Panc1 (cell line): ENCODE results near the gene SLC25A42.

ENCODE experiments used
- CTCF ChIP-seq: fragments of 450-650 bp; IDR thresholded peaks from 2 replicates; pipeline ENCODE4 v1.5.1; 2017; ENCODE audit warnings: mild to moderate bottlenecking
- POLR2AphosphoS5 ChIP-seq: IDR thresholded peaks from 2 replicates; pipeline ENCODE4 v1.6.1; 2012; ENCODE audit warnings: mild to moderate bottlenecking, low read depth, low read length, moderate library complexity
- REST ChIP-seq, 2 experiments: IDR thresholded peaks; 2 replicates each; pipeline ENCODE4 v1.6.1; 2011 to 2012; ENCODE audit warnings: low read depth in 2 of 2, control low read depth in 1 of 2, low read length in 1 of 2, mild to moderate bottlenecking in 1 of 2, moderate library complexity in 1 of 2; ENCODE audit not compliant: insufficient read depth in 1 of 2
- SIN3A ChIP-seq: IDR thresholded peaks from 2 replicates; pipeline ENCODE4 v1.6.1; 2012; ENCODE audit warnings: low read depth, mild to moderate bottlenecking, low read length, moderate library complexity, borderline replicate concordance; ENCODE audit not compliant: insufficient read depth
- TCF7L2 ChIP-seq: IDR thresholded peaks from 2 replicates; pipeline ENCODE4 v1.6.1; 2011; ENCODE audit warnings: mild to moderate bottlenecking, low read depth, low read length, inconsistent platforms

DNA sequence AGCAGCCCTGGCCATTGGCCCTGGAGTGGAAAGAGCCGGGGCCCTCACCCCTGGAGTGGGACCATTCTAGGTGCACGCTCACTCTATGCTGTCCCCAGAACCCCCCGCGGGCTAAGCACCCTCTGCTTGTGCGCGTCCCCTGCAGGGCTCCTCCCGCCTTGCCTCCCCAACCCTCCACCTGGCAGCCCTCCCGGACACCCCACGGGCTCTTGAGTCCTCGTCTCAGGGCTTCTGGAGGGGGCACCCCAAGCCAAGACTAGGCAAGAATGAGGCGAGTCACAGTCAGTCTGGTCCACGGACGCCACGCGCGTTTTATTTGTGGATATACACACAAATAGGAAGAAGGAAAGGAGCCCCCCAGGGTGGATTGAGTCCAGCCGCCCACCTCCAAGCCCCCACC, 81.5 kb downstream of the SLC25A42 start:
- TF ChIP-seq CTCF (no peak), TCF7L2 (no peak), POLR2AphosphoS5 (no peak), REST (IDR thresholded peaks at IDR 0.05; ENCODE audit: insufficient read depth in 1 of 2, low read depth in 2 of 2, low read length in 1 of 2) (no peak), SIN3A (no peak)
